DND-41 (cell line): ENCODE results near the gene SMS.

ENCODE experiments used
- CTCF ChIP-seq: IDR thresholded peaks from 2 replicates; pipeline ENCODE4 v1.5.1; 2012; ENCODE audit warnings: borderline replicate concordance, low read length, moderate library complexity, mild to moderate bottlenecking; ENCODE audit not compliant: poor library complexity, severe bottlenecking; ENCODE audit errors: extremely low read depth
- EZH2 ChIP-seq: IDR thresholded peaks from 3 replicates; pipeline ENCODE4 v1.6.1; 2012; ENCODE audit warnings: borderline replicate concordance, low read depth, mild to moderate bottlenecking, moderate library complexity, low read length, inconsistent platforms; ENCODE audit not compliant: severe bottlenecking

- TF ChIP-seq CTCF = no peak
- no peak for TF ChIP-seq EZH2
Measured at GRCh38 chrX:21982311-21982710, 41.8 kb downstream of the SMS start.
